ENCODE results near the gene ZNF493.
A peak's percentile ranks its signal among the peaks of the same experiment; 100 is the strongest.

Gene ZNF493

DNA sequence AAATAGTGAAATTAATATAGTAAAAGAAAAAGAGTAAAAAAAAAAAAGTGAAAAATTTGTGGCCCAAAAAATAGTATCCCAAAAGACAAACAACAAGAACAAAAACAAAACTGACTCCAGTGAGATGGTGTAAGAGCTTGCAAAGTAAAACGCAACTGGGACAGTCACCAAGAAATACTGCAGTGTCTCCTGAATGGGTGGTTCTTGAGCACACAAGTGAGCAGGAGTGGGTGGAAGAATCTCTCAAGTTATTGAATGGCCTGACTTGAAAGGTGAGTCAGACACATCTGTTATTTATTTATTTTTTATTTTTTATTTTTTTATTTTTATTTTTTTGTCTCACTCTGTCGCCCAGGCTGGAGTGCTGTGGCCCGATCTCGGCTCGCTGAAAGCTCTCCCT is 1.9 kb downstream of the ZNF493 start:
- H3K4me3 ChIP-seq (ENCODE audit: control insufficient read depth in 1 of 7, extremely low read depth in 1 of 7, insufficient read depth in 4 of 7, low read depth in 2 of 7, low read length in 6 of 7): no peak overlapping the region
- ChIA-PET POLR2A (no interaction called here), CTCF (interaction anchor here (0.9 kb wide), 1 partner anchor 85 kb away, joined by 3 read pairs; no protein-coding TSS in a partner anchor)
- no peak overlapping the region for H3K27ac ChIP-seq (ENCODE audit: insufficient read depth in 1 of 2, low read depth in 1 of 2, low read length in 2 of 2, poor library complexity in 1 of 2, severe bottlenecking in 2 of 2)
- H3K9me3 ChIP-seq (ENCODE audit: control extremely low read depth in 1 of 5, control insufficient read depth in 4 of 5, insufficient read depth in 2 of 5, low read depth in 1 of 5, low read length in 4 of 5): peaks cover 12 to 36% (median 18%) of the 10 kb centered on the region in 5 experiments
- peaks cover 10 to 42% (median 31%) of the 10 kb centered on the region in 4 experiments for H3K36me3 ChIP-seq (ENCODE audit: control insufficient read depth in 4 of 4, insufficient read depth in 4 of 4, low read length in 3 of 4)
- peaks cover 0 to 9% (median 6%) of the 10 kb centered on the region in 4 experiments for H3K4me1 ChIP-seq (ENCODE audit: control extremely low read depth in 1 of 4, control insufficient read depth in 4 of 4, insufficient read depth in 4 of 4, low read length in 3 of 4)
- no peak for DNase-seq
- 100% methylated on average over 5 of the region's 5 CpGs for WGBS (ENCODE audit: insufficient coverage)
- no peaks in the 10 kb centered on the region for H3K27me3 ChIP-seq (replicated peaks in 2 of 5; ENCODE audit: control insufficient read depth in 4 of 5, insufficient read depth in 5 of 5, low read length in 4 of 5)

GRCh38 chr19:21402303-21402985 is 5.5 kb downstream of the ZNF493 start:
- POLR2A ChIA-PET: no interaction called here
- peaks cover 17 to 62% (median 30%) of the 10 kb centered on the region in 5 experiments for H3K9me3 ChIP-seq (ENCODE audit: control extremely low read depth in 1 of 5, control insufficient read depth in 4 of 5, insufficient read depth in 2 of 5, low read depth in 1 of 5, low read length in 4 of 5)
- WGBS (ENCODE audit: insufficient coverage): no CpG with 5 or more reads among the region's 1 CpG
- H3K27me3 ChIP-seq (replicated peaks in 2 of 5; ENCODE audit: control insufficient read depth in 4 of 5, insufficient read depth in 5 of 5, low read length in 4 of 5): no peaks in the 10 kb centered on the region
- no peak for DNase-seq
- CTCF ChIA-PET: no interaction called here
- peaks cover 18 to 75% (median 39%) of the 10 kb centered on the region in 4 experiments for H3K36me3 ChIP-seq (ENCODE audit: control insufficient read depth in 4 of 4, insufficient read depth in 4 of 4, low read length in 3 of 4)
- peaks cover 0 to 9% (median 6%) of the 10 kb centered on the region in 4 experiments for H3K4me1 ChIP-seq (ENCODE audit: control extremely low read depth in 1 of 4, control insufficient read depth in 4 of 4, insufficient read depth in 4 of 4, low read length in 3 of 4)
- H3K27ac ChIP-seq (ENCODE audit: insufficient read depth in 1 of 2, low read depth in 1 of 2, low read length in 2 of 2, poor library complexity in 1 of 2, severe bottlenecking in 2 of 2): no peak overlapping the region
- no peak overlapping the region for H3K4me3 ChIP-seq (ENCODE audit: control insufficient read depth in 1 of 7, extremely low read depth in 1 of 7, insufficient read depth in 4 of 7, low read depth in 2 of 7, low read length in 6 of 7)

DNA sequence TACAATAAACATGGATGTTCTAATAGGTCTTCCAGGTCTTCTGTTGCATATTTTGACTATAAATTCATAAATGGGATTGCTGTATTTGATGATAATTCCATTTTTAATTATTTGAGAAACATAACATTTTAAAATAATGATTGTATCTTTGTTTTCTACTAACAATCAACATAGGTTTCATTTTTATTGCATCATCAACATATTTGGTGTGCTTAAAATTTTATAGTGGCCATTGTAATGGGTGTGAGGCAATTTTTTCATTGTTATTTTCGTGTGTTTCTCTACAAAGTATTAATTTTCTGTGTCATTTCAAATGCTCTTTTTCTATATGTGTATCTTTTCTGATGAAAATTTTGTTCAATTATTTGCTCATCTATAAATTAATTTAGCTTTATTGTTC is 13.2 kb downstream of the ZNF493 start:
- H3K9me3 ChIP-seq (ENCODE audit: control extremely low read depth in 1 of 5, control insufficient read depth in 4 of 5, insufficient read depth in 2 of 5, low read depth in 1 of 5, low read length in 4 of 5): peaks cover 8 to 61% (median 29%) of the 10 kb centered on the region in 5 experiments
- CTCF ChIA-PET: no interaction called here
- H3K4me3 ChIP-seq (ENCODE audit: control insufficient read depth in 1 of 7, extremely low read depth in 1 of 7, insufficient read depth in 4 of 7, low read depth in 2 of 7, low read length in 6 of 7): no peak overlapping the region
- POLR2A ChIA-PET: no interaction called here
- H3K36me3 ChIP-seq (ENCODE audit: control insufficient read depth in 4 of 4, insufficient read depth in 4 of 4, low read length in 3 of 4): peaks cover 13 to 94% (median 35%) of the 10 kb centered on the region in 4 experiments
- H3K4me1 ChIP-seq (ENCODE audit: control extremely low read depth in 1 of 4, control insufficient read depth in 4 of 4, insufficient read depth in 4 of 4, low read length in 3 of 4): no peaks in the 10 kb centered on the region
- no peak for DNase-seq
- H3K27ac ChIP-seq (ENCODE audit: insufficient read depth in 1 of 2, low read depth in 1 of 2, low read length in 2 of 2, poor library complexity in 1 of 2, severe bottlenecking in 2 of 2): no peak overlapping the region
- H3K27me3 ChIP-seq (replicated peaks in 2 of 5; ENCODE audit: control insufficient read depth in 4 of 5, insufficient read depth in 5 of 5, low read length in 4 of 5): no peaks in the 10 kb centered on the region
- WGBS (ENCODE audit: insufficient coverage): no CpG with 5 or more reads among the region's 1 CpG

- peaks cover 0 to 47% (median 2%) of the 10 kb centered on the region in 4 experiments for H3K36me3 ChIP-seq (ENCODE audit: control insufficient read depth in 4 of 4, insufficient read depth in 4 of 4, low read length in 3 of 4)
- peak overlapping the region in 2 of 7 experiments; percentile 20 to 28 for H3K4me3 ChIP-seq (ENCODE audit: control insufficient read depth in 1 of 7, extremely low read depth in 1 of 7, insufficient read depth in 4 of 7, low read depth in 2 of 7, low read length in 6 of 7)
- H3K9me3 ChIP-seq (ENCODE audit: control extremely low read depth in 1 of 5, control insufficient read depth in 4 of 5, insufficient read depth in 2 of 5, low read depth in 1 of 5, low read length in 4 of 5): peaks cover 7 to 88% (median 45%) of the 10 kb centered on the region in 5 experiments
Observed at GRCh38 chr19:21422244-21422643, 25.3 kb downstream of the ZNF493 start.

GRCh38 chr19:21423057-21424041 is 26.4 kb downstream of the ZNF493 start:
- peak overlapping the region in 1 of 7 experiments; percentile 48 for H3K4me3 ChIP-seq (ENCODE audit: control insufficient read depth in 1 of 7, extremely low read depth in 1 of 7, insufficient read depth in 4 of 7, low read depth in 2 of 7, low read length in 6 of 7)
- ChIA-PET CTCF (no interaction called here), POLR2A (no interaction called here)
- peaks cover 0 to 36% (median 2%) of the 10 kb centered on the region in 4 experiments for H3K36me3 ChIP-seq (ENCODE audit: control insufficient read depth in 4 of 4, insufficient read depth in 4 of 4, low read length in 3 of 4)
- H3K27me3 ChIP-seq (replicated peaks in 2 of 5; ENCODE audit: control insufficient read depth in 4 of 5, insufficient read depth in 5 of 5, low read length in 4 of 5): no peaks in the 10 kb centered on the region
- DNase-seq: no peak
- H3K27ac ChIP-seq (ENCODE audit: insufficient read depth in 1 of 2, low read depth in 1 of 2, low read length in 2 of 2, poor library complexity in 1 of 2, severe bottlenecking in 2 of 2): no peak overlapping the region
- H3K4me1 ChIP-seq (ENCODE audit: control extremely low read depth in 1 of 4, control insufficient read depth in 4 of 4, insufficient read depth in 4 of 4, low read length in 3 of 4): no peaks in the 10 kb centered on the region
- H3K9me3 ChIP-seq (ENCODE audit: control extremely low read depth in 1 of 5, control insufficient read depth in 4 of 5, insufficient read depth in 2 of 5, low read depth in 1 of 5, low read length in 4 of 5): peaks cover 10 to 84% (median 46%) of the 10 kb centered on the region in 5 experiments
- no CpG with 5 or more reads among the region's 1 CpG for WGBS (ENCODE audit: insufficient coverage)

More at GRCh38 chr19:21422244-21422643, 25.3 kb downstream of the ZNF493 start:
- CTCF ChIA-PET: no interaction called here
- POLR2A ChIA-PET: no interaction called here
- no peak for DNase-seq
- Histone ChIP-seq H3K27ac (ENCODE audit: insufficient read depth in 1 of 2, low read depth in 1 of 2, low read length in 2 of 2, poor library complexity in 1 of 2, severe bottlenecking in 2 of 2) (no peak overlapping the region), H3K27me3 (replicated peaks in 2 of 5; ENCODE audit: control insufficient read depth in 4 of 5, insufficient read depth in 5 of 5, low read length in 4 of 5) (no peaks in the 10 kb centered on the region), H3K4me1 (ENCODE audit: control extremely low read depth in 1 of 4, control insufficient read depth in 4 of 4, insufficient read depth in 4 of 4, low read length in 3 of 4) (no peaks in the 10 kb centered on the region)

DNA sequence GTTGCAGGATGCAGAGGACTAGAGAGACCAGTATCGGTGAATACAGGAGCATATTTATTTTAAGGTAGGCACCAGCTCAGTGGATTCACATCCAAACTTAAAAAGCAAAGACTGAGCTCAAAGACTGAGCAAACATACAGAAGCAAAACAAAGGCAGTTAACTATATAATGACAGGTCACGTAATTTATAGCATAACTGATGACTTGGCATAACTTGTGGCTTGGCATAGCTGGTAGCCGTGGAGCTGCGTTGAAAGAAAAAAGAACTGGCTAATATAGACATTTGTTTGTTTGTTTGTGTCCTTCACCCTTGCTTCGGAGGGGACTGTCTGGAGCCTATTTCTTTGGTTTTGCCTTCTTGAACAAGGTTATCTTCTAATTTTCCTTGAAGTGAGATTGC is 33.7 kb downstream of the ZNF493 start:
- Histone ChIP-seq H3K4me1 (ENCODE audit: control extremely low read depth in 1 of 4, control insufficient read depth in 4 of 4, insufficient read depth in 4 of 4, low read length in 3 of 4) (peaks cover 0 to 11% (median 0%) of the 10 kb centered on the region in 4 experiments), H3K27ac (ENCODE audit: insufficient read depth in 1 of 2, low read depth in 1 of 2, low read length in 2 of 2, poor library complexity in 1 of 2, severe bottlenecking in 2 of 2) (peak overlapping the region in 1 of 2 experiments; percentile 4), H3K27me3 (replicated peaks in 2 of 5; ENCODE audit: control insufficient read depth in 4 of 5, insufficient read depth in 5 of 5, low read length in 4 of 5) (no peaks in the 10 kb centered on the region), H3K9me3 (ENCODE audit: control extremely low read depth in 1 of 5, control insufficient read depth in 4 of 5, insufficient read depth in 2 of 5, low read depth in 1 of 5, low read length in 4 of 5) (peaks cover 5 to 43% (median 14%) of the 10 kb centered on the region in 5 experiments), H3K36me3 (ENCODE audit: control insufficient read depth in 4 of 4, insufficient read depth in 4 of 4, low read length in 3 of 4) (peaks cover 0 to 2% (median 0%) of the 10 kb centered on the region in 4 experiments), H3K4me3 (ENCODE audit: control insufficient read depth in 1 of 7, extremely low read depth in 1 of 7, insufficient read depth in 4 of 7, low read depth in 2 of 7, low read length in 6 of 7) (peak overlapping the region in 1 of 7 experiments; percentile 46)
- DNase-seq: peak; percentile 25 to 80 (median 75)
- ChIA-PET CTCF (interaction anchor here (0.6 kb wide), 1 partner anchor 224 kb away, joined by 3 read pairs; no protein-coding TSS in a partner anchor), POLR2A (no interaction called here)
- WGBS (ENCODE audit: insufficient coverage): 43% methylated on average over 5 of the region's 5 CpGs

Measured in common myeloid progenitor, CD34-positive (primary cell).